ENCODE measurements around the gene SLC22A6.
A peak's percentile ranks its signal among the peaks of the same experiment; 100 is the strongest.

SLC22A6 gene

GRCh38 chr11:62984451-62984991, at the start of gene SLC22A6:
SLC22A6 (minus strand) TSS chr11:62984967; CDS start chr11:62984690, 277 bp downstream.
- no peak for DNase-seq

GRCh38 chr11:63032457-63032856, 47.7 kb upstream of the SLC22A6 start:
- DNase-seq: no peak

- DNase-seq: peak; percentile 93
Observed at GRCh38 chr11:63023841-63024648, 39.3 kb upstream of the SLC22A6 start.

- DNase-seq: no peak
Observed at GRCh38 chr11:63023222-63023814, 38.6 kb upstream of the SLC22A6 start.

- no peak for DNase-seq
Observed at GRCh38 chr11:63022441-63022840, 37.7 kb upstream of the SLC22A6 start.

GRCh38 chr11:63020671-63021291, 36.0 kb upstream of the SLC22A6 start:
- no peak for DNase-seq

GRCh38 chr11:63019506-63019905, 34.7 kb upstream of the SLC22A6 start:
- DNase-seq: no peak

GRCh38 chr11:63017306-63017974, 32.7 kb upstream of the SLC22A6 start:
- DNase-seq: no peak

GRCh38 chr11:63015521-63016215, 30.9 kb upstream of the SLC22A6 start, which contains the start of gene SLC22A8:
SLC22A8 (minus strand) TSS chr11:63015841; CDS start chr11:63014958, 883 bp downstream.
- no peak for DNase-seq

- DNase-seq: no peak
Observed at GRCh38 chr11:63014408-63015055, 29.8 kb upstream of the SLC22A6 start.

GRCh38 chr11:63012839-63013238, 28.1 kb upstream of the SLC22A6 start:
- DNase-seq: no peak

- DNase-seq: no peak
Observed at GRCh38 chr11:63012430-63012829, 27.7 kb upstream of the SLC22A6 start.

GRCh38 chr11:63010934-63011439, 26.2 kb upstream of the SLC22A6 start:
- no peak for DNase-seq

- no peak for DNase-seq
Observed at GRCh38 chr11:63007920-63008319, 23.2 kb upstream of the SLC22A6 start.

- DNase-seq: no peak
Observed at GRCh38 chr11:63001456-63001855, 16.7 kb upstream of the SLC22A6 start.

- DNase-seq: no peak
Observed at GRCh38 chr11:62999649-63000048, 14.9 kb upstream of the SLC22A6 start.

- DNase-seq: no peak
Observed at GRCh38 chr11:62999156-62999555, 14.4 kb upstream of the SLC22A6 start.

GRCh38 chr11:62996271-62996670, 11.5 kb upstream of the SLC22A6 start:
- DNase-seq: no peak

GRCh38 chr11:62994775-62995174, 10.0 kb upstream of the SLC22A6 start:
- DNase-seq: no peak

- DNase-seq: no peak
Observed at GRCh38 chr11:62988276-62988675, 3.5 kb upstream of the SLC22A6 start.

- DNase-seq: no peak
Observed at GRCh38 chr11:62985041-62985750, 429 bp upstream of the SLC22A6 start.

Measured in inflammatory macrophage treated with lipopolysaccharide for 4 hours (primary cell).